ENCODE data around the gene C12orf43.

DNA sequence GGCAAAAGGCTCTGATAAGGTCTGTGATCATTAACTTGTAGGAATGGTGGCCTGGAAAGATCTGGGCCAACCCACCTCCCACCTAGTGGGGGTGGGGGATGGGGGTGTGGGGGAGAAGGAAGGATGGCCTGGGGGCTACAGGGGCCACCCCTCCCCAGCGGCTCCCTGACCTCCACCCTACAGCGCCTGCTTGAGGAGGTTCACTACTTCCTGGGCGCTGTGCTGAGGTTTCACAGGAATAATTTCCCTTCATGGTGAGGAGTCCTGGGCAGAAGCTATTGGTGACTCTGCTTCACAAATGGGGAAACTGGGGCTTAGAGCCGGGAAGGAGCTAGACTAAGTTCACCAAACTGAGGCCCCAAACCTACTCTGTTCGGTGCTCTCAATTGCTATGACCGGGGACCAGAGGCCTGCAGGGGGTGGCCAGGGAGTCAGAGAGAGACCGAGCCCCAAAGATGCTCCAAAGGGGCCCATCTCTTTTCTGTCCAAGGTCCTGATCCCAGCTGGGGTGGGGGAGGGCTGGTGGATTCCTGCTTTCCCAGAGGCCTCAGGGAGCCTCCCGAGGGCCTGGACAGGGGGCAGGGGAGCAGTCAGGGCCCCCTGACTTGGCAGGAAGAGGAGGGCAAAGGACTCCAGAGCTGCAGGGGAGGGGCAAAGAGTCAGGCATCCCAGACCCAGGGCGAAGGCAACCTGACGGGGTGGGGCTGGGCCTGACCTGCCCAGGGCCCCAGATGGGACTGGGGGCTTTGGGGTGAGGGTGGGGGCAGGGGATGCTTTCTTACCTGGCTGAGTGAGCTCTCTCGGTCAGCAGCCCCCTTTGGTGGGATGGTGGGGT, 36.2 kb downstream of the C12orf43 start:
- TF ChIP-seq, protein P1, sequence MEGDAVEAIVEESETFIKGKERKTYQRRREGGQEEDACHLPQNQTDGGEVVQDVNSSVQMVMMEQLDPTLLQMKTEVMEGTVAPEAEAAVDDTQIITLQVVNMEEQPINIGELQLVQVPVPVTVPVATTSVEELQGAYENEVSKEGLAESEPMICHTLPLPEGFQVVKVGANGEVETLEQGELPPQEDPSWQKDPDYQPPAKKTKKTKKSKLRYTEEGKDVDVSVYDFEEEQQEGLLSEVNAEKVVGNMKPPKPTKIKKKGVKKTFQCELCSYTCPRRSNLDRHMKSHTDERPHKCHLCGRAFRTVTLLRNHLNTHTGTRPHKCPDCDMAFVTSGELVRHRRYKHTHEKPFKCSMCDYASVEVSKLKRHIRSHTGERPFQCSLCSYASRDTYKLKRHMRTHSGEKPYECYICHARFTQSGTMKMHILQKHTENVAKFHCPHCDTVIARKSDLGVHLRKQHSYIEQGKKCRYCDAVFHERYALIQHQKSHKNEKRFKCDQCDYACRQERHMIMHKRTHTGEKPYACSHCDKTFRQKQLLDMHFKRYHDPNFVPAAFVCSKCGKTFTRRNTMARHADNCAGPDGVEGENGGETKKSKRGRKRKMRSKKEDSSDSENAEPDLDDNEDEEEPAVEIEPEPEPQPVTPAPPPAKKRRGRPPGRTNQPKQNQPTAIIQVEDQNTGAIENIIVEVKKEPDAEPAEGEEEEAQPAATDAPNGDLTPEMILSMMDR (conservative IDR thresholded peaks at IDR 0.05; ENCODE audit: low read depth, low read length): no peak
- TF ChIP-seq, protein P2, sequence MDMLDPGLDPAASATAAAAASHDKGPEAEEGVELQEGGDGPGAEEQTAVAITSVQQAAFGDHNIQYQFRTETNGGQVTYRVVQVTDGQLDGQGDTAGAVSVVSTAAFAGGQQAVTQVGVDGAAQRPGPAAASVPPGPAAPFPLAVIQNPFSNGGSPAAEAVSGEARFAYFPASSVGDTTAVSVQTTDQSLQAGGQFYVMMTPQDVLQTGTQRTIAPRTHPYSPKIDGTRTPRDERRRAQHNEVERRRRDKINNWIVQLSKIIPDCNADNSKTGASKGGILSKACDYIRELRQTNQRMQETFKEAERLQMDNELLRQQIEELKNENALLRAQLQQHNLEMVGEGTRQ (IDR thresholded peaks at IDR 0.05; ENCODE audit: low read depth, low read length): no peak
- TF ChIP-seq RCOR1 (IDR thresholded peaks at IDR 0.05; ENCODE audit: insufficient replicate concordance, low read length) (no peak), POLR2A (IDR thresholded peaks at IDR 0.05; ENCODE audit: low read depth, low read length) (no peak), RAD21 (IDR thresholded peaks at IDR 0.05; ENCODE audit: low read length) (no peak), MAFK (IDR thresholded peaks at IDR 0.05; ENCODE audit: low read depth, low read length) (no peak), FOS (IDR thresholded peaks at IDR 0.05; ENCODE audit: low read depth, low read length) (no peak), BHLHE40 (IDR thresholded peaks at IDR 0.05; ENCODE audit: low read depth, low read length) (no peak), MXI1 (IDR thresholded peaks at IDR 0.05; ENCODE audit: borderline replicate concordance, low read depth, low read length) (no peak), MAZ (IDR thresholded peaks at IDR 0.05; ENCODE audit: borderline replicate concordance, low read depth, low read length) (no peak), CEBPB (IDR thresholded peaks at IDR 0.05; ENCODE audit: low read depth, low read length) (no peak), RFX5 (IDR thresholded peaks at IDR 0.05; ENCODE audit: low read depth, low read length) (no peak), NFE2L2 (IDR thresholded peaks at IDR 0.05; ENCODE audit: low read depth, low read length) (no peak)
- TF ChIP-seq, protein P3, sequence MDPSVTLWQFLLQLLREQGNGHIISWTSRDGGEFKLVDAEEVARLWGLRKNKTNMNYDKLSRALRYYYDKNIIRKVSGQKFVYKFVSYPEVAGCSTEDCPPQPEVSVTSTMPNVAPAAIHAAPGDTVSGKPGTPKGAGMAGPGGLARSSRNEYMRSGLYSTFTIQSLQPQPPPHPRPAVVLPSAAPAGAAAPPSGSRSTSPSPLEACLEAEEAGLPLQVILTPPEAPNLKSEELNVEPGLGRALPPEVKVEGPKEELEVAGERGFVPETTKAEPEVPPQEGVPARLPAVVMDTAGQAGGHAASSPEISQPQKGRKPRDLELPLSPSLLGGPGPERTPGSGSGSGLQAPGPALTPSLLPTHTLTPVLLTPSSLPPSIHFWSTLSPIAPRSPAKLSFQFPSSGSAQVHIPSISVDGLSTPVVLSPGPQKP (IDR thresholded peaks at IDR 0.05; ENCODE audit: borderline replicate concordance, low read depth, low read length): no peak
